Effector memory CD8-positive, alpha-beta T cell (primary cell): ENCODE data around the gene DIS3L2.

Experiments used
- ATAC-seq: fragments of 150-1000 bp; cut with Tn5 transposase; replicated peaks from 2 replicates; pipeline ENCODE4 v1.10.0; 2021; ENCODE audit warnings: mild to moderate bottlenecking, moderate library complexity
- DNase-seq, 3 experiments: peaks; one replicate each; pipeline ENCODE4 v3.0.0; 2021
- H3K27ac Mint-ChIP-seq, 2 donors: one replicate each; pipeline ENCODE4 v1.8.0; 2022; ENCODE audit warnings: mild to moderate bottlenecking in 2 of 2, mixed read lengths in 2 of 2, moderate library complexity in 2 of 2
- H3K27me3 Mint-ChIP-seq, 2 donors: one replicate each; pipeline ENCODE4 v1.8.0; 2022; ENCODE audit warnings: mixed read lengths in 2 of 2
- H3K36me3 Mint-ChIP-seq: one replicate; pipeline ENCODE4 v1.8.0; 2022; ENCODE audit warnings: mild to moderate bottlenecking, moderate library complexity, mixed read lengths; ENCODE audit not compliant: insufficient read depth
- H3K4me1 Mint-ChIP-seq, 2 donors: one replicate each; pipeline ENCODE4 v1.8.0; 2022; ENCODE audit warnings: low read depth in 2 of 2, mixed read lengths in 2 of 2
- H3K4me3 Mint-ChIP-seq, 2 donors: one replicate each; pipeline ENCODE4 v1.8.0; 2022; ENCODE audit warnings: mild to moderate bottlenecking in 2 of 2, mixed read lengths in 2 of 2, moderate library complexity in 2 of 2
- H3K9me3 Mint-ChIP-seq, 2 donors: one replicate each; pipeline ENCODE4 v1.8.0; 2022; ENCODE audit warnings: mixed read lengths in 2 of 2

The DIS3L2 gene

DNA sequence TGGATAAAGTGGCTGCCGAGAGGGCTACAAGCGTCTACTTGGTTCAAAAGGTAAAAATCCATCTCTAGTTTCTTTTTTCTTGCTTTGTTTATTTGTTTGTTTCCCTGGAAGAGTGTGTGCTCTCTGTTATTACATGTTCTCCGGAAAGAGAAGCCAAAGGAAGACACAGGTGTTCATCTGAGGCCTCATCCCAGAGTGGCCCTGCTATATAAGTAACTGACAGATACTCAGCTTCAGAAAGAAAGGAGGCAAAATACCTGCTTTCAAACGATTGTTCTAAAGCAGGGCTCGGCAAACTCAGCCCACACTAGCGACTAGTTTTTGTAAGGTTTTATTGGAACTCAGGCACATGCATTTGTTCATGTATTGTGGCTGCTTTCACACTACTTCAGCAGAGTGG is 277.1 kb downstream of the DIS3L2 start:
- Mint-ChIP-seq H3K4me3 (no peak overlapping the region), H3K9me3 (no peaks in the 10 kb centered on the region), H3K27me3 (no peaks in the 10 kb centered on the region), H3K36me3 (peaks cover 10% of the 10 kb centered on the region), H3K27ac (no peak overlapping the region), H3K4me1 (peaks cover 3 to 4% of the 10 kb centered on the region in 2 donors)
- DNase-seq (no peak), ATAC-seq (no peak)

DNA sequence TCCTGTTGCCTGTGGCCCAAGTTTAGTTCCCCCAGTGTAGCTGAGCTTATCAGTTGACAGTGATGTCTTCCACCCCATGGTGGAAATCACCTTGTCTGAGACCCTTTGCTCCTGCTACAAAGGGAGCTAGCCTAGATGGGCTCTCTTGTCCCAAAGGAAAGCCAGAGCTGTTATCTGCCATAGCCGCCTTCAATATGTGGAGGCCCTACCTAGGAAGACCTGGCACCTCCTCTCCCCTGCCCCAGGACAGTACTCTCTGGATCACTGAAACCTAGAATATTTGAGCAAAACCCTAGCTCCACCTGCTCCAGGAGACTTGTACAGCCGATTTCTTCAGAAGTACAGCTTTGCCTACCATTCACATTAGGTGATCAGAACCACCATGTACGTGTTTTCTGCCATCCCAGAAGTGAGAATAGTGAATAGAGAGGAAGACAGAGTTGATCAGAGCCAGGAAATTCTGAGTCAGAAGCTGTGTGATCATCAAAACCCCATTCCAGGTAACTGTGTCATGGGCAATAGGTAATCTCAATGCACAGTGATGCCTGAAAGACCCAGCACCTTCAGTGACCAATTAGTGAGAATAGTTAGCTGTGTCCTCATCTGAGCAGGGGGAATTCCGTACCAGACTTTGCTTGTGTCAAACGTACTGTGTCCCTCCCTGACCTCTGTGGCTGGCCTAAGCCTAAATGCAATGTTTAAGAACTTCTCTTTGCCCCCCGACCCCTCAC is 278.6 kb downstream of the DIS3L2 start:
- Mint-ChIP-seq H3K4me3 (no peak overlapping the region), H3K9me3 (no peaks in the 10 kb centered on the region), H3K27ac (no peak overlapping the region), H3K27me3 (no peaks in the 10 kb centered on the region), H3K36me3 (peaks cover 10% of the 10 kb centered on the region), H3K4me1 (peaks cover 0 to 2% of the 10 kb centered on the region in 2 donors)
- DNase-seq (no peak), ATAC-seq (no peak)

DNA sequence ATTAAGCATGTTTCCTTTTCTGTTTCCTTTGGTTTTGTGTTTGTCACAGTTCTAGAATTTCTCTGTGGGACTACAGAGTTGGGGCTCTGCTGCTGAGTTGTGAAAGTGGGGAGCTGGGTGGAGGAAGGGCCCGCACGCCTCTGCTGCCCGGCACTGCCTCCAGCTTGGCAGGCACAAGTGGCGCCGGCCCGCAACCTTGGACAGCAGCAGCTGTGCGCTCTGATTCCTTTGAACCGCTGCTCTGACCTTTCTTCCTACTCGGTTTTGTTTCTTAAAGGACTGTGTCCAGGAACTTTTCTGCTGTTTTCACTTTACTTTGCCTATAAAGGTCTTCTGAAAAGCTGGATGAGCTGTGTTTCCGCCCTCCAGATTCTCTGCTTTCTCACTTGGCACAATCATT is 279.4 kb downstream of the DIS3L2 start:
- DNase-seq: no peak
- no peaks in the 10 kb centered on the region for H3K27me3 Mint-ChIP-seq
- ATAC-seq: no peak
- H3K9me3 Mint-ChIP-seq: no peaks in the 10 kb centered on the region
- H3K36me3 Mint-ChIP-seq: peaks cover 10% of the 10 kb centered on the region
- H3K4me3 Mint-ChIP-seq: no peak overlapping the region
- H3K4me1 Mint-ChIP-seq: peaks cover 0 to 2% of the 10 kb centered on the region in 2 donors
- no peak overlapping the region for H3K27ac Mint-ChIP-seq

DNA sequence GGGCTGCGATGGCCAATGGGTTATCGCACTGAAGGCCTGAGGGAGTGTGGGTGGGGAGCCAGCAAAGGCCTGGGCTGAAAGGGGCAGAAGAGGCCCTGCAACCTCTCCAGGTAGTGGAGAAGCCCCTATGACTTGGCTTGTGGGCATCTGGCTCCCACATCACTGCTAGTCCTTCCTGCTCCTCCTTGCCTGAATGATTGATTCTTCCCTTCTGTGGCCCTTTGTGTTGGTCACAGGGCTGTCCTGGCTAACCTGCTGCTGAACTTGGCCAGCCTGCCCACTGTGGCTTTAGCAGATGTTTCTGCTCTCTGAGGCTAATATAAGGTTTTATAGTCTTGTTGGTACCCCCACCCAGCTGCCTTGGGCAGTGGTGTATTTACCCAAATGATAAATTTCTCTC is 280.8 kb downstream of the DIS3L2 start:
- H3K4me3 Mint-ChIP-seq: no peak overlapping the region
- no peak for ATAC-seq
- no peaks in the 10 kb centered on the region for H3K27me3 Mint-ChIP-seq
- no peak overlapping the region for H3K27ac Mint-ChIP-seq
- no peaks in the 10 kb centered on the region for H3K9me3 Mint-ChIP-seq
- peaks cover 10% of the 10 kb centered on the region for H3K36me3 Mint-ChIP-seq
- H3K4me1 Mint-ChIP-seq: peaks cover 0 to 1% of the 10 kb centered on the region in 2 donors
- DNase-seq: no peak

DNA sequence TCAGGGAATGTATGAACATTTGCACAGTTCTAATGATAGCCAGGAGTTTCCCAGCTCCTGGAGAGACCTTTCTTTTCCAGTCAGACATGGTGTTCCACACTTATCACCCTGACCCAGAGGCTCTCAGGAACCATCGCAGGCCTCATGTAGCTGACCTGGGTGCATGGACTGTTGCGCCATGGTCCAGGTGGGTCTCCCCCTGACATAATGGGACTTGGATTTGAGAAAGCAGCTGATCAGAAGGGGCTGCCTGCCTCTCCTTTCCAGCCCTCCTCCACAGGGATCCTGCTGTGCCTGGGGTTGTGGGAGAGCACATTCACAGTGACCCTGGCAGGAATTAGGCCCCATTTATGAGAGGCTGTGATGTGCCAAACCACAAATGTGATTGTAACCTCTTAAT is 283.6 kb downstream of the DIS3L2 start:
- Mint-ChIP-seq H3K4me3 (no peak overlapping the region), H3K9me3 (no peaks in the 10 kb centered on the region), H3K36me3 (peaks cover 2% of the 10 kb centered on the region), H3K4me1 (no peaks in the 10 kb centered on the region), H3K27me3 (no peaks in the 10 kb centered on the region), H3K27ac (no peak overlapping the region)
- DNase-seq: no peak
- ATAC-seq: no peak

DNA sequence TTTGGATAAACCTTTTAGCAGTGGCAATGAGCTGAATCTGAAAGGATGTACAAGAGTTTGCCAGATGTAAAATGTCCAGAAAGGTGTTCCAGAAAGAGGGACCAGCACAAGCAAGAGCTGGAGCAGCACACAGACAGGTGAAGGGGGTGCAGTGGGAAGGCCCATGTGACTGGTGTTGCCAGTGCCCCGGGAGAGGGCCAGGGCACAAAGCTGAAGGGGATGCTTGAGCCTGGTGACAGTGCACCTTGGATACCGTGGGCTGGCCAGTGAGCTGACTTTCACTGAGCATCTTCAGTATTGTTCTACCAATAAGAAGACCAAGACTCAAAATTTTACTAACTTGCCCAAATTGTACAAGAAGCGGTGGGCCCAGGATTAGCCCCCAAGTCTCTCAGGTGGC is 284.7 kb downstream of the DIS3L2 start:
- DNase-seq: no peak
- ATAC-seq: no peak
- Mint-ChIP-seq H3K27me3 (no peaks in the 10 kb centered on the region), H3K4me3 (no peak overlapping the region), H3K36me3 (peaks cover 7% of the 10 kb centered on the region), H3K4me1 (no peaks in the 10 kb centered on the region), H3K9me3 (no peaks in the 10 kb centered on the region), H3K27ac (peak overlapping the region in 1 of 2 donors; percentile 9)

DNA sequence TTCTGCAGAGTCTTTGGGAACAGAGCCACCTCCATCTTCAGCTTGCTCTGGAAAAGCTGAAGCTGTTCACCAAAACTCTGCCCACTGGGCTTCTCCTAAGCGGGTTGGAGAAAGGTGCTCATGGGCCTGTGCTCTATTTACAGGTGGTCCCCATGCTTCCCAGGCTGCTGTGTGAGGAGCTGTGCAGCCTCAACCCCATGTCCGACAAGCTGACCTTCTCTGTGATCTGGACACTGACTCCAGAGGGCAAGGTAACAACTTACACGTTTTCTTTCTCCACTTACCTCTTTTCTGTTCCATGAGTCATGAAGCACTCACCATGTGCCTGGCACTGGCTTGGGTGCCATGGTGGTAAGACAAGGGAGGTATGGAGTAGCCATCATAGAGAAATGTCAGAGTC is 287.6 kb downstream of the DIS3L2 start:
- Mint-ChIP-seq H3K4me3 (no peak overlapping the region), H3K27me3 (no peaks in the 10 kb centered on the region), H3K9me3 (no peaks in the 10 kb centered on the region), H3K27ac (no peak overlapping the region), H3K4me1 (no peaks in the 10 kb centered on the region), H3K36me3 (peaks cover 15% of the 10 kb centered on the region)
- DNase-seq: no peak
- no peak for ATAC-seq

DNA sequence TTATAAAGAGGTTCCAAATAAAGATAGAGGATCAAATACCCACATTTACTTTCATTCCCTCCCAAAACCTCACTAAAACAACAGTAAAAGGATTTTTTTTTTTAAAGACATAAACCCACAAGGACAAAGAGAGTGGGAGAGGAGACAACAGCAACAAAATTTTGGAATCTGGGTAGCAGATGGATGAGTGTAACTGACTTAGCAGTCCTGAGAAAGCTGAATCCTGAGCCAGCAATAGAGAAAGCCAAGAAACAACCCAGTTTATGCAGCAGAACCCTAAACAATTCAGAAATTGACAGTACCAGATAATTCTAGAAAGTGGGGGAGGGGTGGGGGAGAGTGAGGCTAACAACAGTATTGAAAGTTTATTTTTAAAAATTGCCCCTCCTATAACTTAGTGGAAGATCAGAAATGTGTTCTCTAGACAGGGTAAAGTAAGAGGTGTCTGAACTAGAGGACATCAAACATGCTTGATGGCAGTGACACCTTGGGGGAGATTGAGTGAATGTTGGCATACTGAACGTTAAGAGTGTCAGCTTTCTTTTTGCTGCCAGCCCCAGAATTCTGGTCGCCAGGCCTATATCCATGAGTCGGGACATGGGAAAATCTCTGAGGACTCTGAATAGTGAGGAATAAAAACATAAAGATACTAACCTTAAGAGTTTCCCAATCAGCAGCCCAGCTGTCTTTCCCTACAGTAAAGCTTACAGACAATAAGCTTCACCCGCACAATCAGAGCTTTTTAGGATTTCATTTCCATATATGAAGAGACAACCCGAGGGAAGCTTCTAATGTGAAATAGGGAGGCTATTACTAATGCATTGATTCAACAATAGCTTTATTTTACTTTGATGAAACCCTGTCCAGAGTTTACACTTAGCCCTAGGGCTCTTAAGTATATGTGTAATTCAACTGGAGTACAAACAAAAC is 289.0 kb downstream of the DIS3L2 start:
- Mint-ChIP-seq H3K27me3 (no peaks in the 10 kb centered on the region), H3K9me3 (no peaks in the 10 kb centered on the region), H3K27ac (peak overlapping the region in 1 of 2 donors; percentile 1), H3K4me1 (no peaks in the 10 kb centered on the region), H3K36me3 (peaks cover 15% of the 10 kb centered on the region), H3K4me3 (no peak overlapping the region)
- DNase-seq (no peak), ATAC-seq (no peak)

DNA sequence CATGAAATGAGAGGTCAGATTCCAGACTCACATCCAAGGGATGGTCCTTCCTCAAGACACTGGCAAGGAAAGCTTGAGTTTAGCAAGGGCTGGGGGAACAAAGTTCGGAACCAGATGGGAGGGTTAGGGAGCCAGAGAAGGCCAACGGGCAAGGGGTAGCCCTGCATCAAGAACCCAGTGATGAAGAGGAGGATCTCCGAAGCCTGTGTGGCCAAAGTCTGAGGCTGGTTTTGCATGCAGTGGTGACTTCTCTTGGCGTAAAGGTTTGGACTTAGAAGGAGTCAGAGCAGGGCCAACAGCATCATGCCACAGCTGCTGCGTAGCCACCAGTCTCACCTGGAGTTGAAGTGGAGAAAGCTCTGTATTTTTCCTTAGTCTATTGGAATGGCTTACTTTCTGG is 293.5 kb downstream of the DIS3L2 start:
- H3K36me3 Mint-ChIP-seq: peaks cover 13% of the 10 kb centered on the region
- H3K4me3 Mint-ChIP-seq: no peak overlapping the region
- no peaks in the 10 kb centered on the region for H3K9me3 Mint-ChIP-seq
- no peak for DNase-seq
- H3K27me3 Mint-ChIP-seq: no peaks in the 10 kb centered on the region
- ATAC-seq: no peak
- H3K27ac Mint-ChIP-seq: no peak overlapping the region
- no peaks in the 10 kb centered on the region for H3K4me1 Mint-ChIP-seq

DNA sequence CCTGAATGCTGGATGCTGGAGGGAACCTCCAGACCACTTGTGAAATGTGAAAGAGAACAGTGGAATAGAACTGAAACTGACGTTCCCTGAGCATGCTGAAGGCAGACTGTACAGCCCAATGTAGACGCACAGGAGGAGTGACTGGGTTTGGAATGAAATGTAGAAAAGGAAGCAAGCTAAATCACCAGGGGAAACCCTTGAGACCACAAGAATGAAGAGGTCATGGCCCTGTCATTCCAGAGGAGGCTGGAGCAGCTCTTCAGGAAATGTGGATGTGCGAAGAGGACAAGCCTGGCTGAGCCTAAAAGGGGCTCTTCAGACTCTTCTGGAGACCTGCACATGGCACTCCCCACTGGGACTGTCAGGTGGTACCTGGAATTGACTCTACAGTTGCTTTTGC is 298.6 kb downstream of the DIS3L2 start:
- H3K4me1 Mint-ChIP-seq: no peaks in the 10 kb centered on the region
- DNase-seq (no peak), ATAC-seq (no peak)
- peaks cover 20% of the 10 kb centered on the region for H3K36me3 Mint-ChIP-seq
- no peaks in the 10 kb centered on the region for H3K27me3 Mint-ChIP-seq
- no peak overlapping the region for H3K27ac Mint-ChIP-seq
- no peaks in the 10 kb centered on the region for H3K9me3 Mint-ChIP-seq
- no peak overlapping the region for H3K4me3 Mint-ChIP-seq

DNA sequence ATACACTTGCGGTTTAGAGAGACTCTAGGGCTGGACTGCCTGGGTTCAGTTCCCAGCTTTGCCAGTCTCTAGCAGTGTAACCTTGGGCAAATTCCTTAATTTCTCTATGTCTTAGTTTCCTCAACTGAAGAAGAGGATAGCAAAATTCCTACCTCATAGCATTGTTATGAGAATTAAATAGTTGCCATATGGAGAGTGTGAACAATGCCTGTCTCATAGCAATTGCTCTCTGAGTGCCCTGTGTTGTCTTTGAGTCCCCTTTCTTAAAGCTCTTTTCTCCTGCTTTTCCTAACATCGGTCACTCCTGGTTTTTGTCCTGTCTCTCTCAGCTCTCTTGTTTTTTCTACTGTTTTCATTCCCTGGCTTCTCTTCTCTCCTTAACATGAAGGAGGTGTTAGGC is 300.3 kb downstream of the DIS3L2 start:
- Mint-ChIP-seq H3K9me3 (no peaks in the 10 kb centered on the region), H3K36me3 (peaks cover 20% of the 10 kb centered on the region), H3K27me3 (no peaks in the 10 kb centered on the region), H3K4me3 (no peak overlapping the region), H3K4me1 (no peaks in the 10 kb centered on the region), H3K27ac (no peak overlapping the region)
- no peak for ATAC-seq
- no peak for DNase-seq

DNA sequence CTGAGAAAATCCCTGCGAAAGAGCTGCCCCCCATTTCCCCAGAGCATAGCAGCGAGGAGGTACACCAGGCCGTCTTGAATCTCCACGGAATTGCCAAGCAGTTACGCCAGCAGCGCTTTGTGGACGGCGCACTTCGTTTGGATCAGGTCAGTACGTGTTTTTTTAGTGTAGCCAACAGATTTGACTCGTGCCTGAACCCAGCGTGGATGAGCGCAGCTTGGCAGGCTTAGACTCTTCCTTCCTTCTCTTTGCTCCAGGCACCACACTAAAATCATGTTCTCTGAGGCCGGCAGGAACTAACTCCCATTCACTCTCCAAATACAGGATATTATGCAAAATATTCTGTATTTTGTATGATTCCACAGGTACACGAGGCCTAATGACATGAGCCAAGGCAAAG is 301.8 kb downstream of the DIS3L2 start:
- Mint-ChIP-seq H3K4me3 (no peak overlapping the region), H3K36me3 (peaks cover 20% of the 10 kb centered on the region), H3K27ac (no peak overlapping the region), H3K9me3 (no peaks in the 10 kb centered on the region), H3K27me3 (no peaks in the 10 kb centered on the region), H3K4me1 (no peaks in the 10 kb centered on the region)
- ATAC-seq (no peak), DNase-seq (no peak)

DNA sequence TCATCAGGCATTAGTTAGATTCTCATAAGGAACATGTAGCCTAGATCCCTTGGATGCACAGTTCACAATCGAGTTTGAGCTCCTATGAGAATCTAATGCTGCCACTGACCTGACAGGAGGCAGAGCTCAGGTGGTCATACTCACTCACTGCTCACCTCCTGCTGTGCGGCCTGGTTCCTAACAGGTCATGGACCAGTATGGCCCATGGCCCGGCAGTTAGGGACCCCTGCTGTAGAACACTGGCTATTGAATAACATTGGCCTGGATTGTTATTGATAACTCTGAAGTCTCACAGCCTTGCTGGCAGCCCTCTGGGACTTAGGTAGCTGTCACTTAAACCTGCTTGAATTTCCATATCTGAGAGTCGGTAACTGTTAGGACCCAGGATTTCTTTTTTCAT is 302.6 kb downstream of the DIS3L2 start:
- Mint-ChIP-seq H3K4me3 (no peak overlapping the region), H3K4me1 (no peaks in the 10 kb centered on the region), H3K27ac (no peak overlapping the region), H3K36me3 (peaks cover 24% of the 10 kb centered on the region), H3K27me3 (no peaks in the 10 kb centered on the region), H3K9me3 (no peaks in the 10 kb centered on the region)
- DNase-seq (no peak), ATAC-seq (no peak)

DNA sequence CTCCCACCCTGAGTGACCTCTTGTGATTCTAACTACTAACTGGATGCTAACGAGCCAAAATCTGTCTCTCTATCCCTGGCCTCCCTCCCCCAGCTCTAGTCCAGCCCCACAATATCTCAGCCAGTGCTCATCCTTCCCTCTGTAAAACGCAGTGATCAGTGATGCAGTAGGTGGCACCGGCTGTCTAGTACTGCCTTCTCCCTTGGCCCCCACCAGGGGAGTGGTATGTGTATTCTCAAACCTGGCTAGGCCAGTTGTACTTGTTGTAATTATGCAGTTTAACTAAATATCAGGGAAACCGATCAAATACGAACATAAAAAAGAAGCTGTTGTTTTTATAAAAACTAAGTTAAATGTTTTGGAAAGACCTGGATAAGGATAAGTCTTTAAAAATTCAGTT is 303.8 kb downstream of the DIS3L2 start:
- no peaks in the 10 kb centered on the region for H3K9me3 Mint-ChIP-seq
- no peaks in the 10 kb centered on the region for H3K27me3 Mint-ChIP-seq
- no peak for ATAC-seq
- H3K27ac Mint-ChIP-seq: peak overlapping the region in 1 of 2 donors; percentile 41
- H3K4me1 Mint-ChIP-seq: no peaks in the 10 kb centered on the region
- peaks cover 24% of the 10 kb centered on the region for H3K36me3 Mint-ChIP-seq
- H3K4me3 Mint-ChIP-seq: no peak overlapping the region
- no peak for DNase-seq
